GM10248 (cell line): Measurements from ENCODE around the gene LRRTM4.

ENCODE experiments used
- CTCF ChIA-PET: fragments of 300-600 bp; sonication (Branson Sonifier 250); formaldehyde crosslinking; extraction: SDS; loops from one replicate; lab custom pipeline; 2021; ENCODE audit warnings: antibody characterized with exemption; lab: Yijun Ruan, JAX
- POLR2A ChIA-PET: fragments of 350-650 bp; sonication (Branson Sonifier 250); formaldehyde crosslinking; extraction: SDS; loops from one replicate; lab custom pipeline; 2020; ENCODE audit warnings: antibody characterized with exemption; lab: Yijun Ruan, JAX
- DNase-seq: peaks from one replicate; pipeline ENCODE4 v3.0.0; 2012; ENCODE audit errors: extremely low spot score
- TF ChIP-seq, protein P1 (sequence below): IDR thresholded peaks from 2 replicates; pipeline ENCODE4 v1.5.1; 2012; ENCODE audit warnings: mild to moderate bottlenecking, low read depth; ENCODE audit errors: extremely low read depth, missing control alignments, control extremely low read depth

LRRTM4 gene

DNA sequence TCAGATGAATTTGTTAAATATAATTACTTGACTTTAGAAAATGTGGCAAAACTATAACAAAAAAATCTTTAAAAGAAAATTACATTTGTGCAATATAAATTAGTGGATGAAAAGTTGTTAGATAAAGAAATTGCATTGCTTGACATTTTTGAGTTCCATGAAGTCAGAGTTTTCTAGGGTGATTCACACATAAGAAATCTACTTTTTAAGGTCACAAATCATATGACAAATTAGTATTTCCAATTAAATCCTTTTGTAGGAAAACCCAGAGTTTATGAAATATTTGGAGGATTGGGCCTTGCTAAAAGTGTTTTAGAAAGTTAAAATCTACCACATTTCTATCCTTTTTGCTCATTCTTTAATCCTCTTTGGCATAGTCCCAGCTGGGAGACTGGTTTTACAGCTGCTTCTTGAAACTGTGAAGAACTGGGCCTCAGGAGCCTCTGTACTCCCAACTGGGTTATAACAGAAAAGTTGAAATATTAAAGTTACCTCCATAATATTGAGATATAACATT, 289.2 kb downstream of the LRRTM4 start:
- ChIA-PET CTCF (no interaction called here), POLR2A (no interaction called here)
- DNase-seq: no peak
- TF ChIP-seq, protein P1, sequence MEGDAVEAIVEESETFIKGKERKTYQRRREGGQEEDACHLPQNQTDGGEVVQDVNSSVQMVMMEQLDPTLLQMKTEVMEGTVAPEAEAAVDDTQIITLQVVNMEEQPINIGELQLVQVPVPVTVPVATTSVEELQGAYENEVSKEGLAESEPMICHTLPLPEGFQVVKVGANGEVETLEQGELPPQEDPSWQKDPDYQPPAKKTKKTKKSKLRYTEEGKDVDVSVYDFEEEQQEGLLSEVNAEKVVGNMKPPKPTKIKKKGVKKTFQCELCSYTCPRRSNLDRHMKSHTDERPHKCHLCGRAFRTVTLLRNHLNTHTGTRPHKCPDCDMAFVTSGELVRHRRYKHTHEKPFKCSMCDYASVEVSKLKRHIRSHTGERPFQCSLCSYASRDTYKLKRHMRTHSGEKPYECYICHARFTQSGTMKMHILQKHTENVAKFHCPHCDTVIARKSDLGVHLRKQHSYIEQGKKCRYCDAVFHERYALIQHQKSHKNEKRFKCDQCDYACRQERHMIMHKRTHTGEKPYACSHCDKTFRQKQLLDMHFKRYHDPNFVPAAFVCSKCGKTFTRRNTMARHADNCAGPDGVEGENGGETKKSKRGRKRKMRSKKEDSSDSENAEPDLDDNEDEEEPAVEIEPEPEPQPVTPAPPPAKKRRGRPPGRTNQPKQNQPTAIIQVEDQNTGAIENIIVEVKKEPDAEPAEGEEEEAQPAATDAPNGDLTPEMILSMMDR: no peak

DNA sequence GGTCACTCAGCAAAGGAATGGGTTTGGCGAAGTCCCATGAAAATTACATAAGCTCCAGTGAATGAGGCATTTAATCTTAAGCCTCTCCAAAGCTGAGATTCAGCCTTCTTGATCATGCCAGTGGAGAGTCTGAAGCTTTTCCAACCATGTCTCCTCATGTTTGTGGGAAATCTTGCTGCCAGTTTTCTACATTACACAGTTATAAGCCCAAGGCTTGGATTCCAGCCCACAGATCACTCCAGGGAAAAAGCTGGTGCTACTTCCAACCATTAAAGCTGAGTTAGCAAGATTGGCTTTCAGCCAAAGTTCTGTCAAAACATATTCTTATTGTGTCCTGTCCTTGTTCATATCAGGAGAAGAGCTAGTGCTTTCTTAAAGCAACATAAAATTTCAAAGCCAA, 293.8 kb downstream of the LRRTM4 start:
- CTCF ChIA-PET: no interaction called here
- TF ChIP-seq, protein P1: no peak
- POLR2A ChIA-PET: interaction anchor here (0.6 kb wide), 1 partner anchor 29 kb away, joined by 5 read pairs; no protein-coding TSS in a partner anchor
- no peak for DNase-seq

- DNase-seq: no peak
- ChIA-PET POLR2A (no interaction called here), CTCF (interaction anchor here (1.0 kb wide), 1 partner anchor 9 kb away, joined by 3 read pairs; no protein-coding TSS in a partner anchor)
- TF ChIP-seq, protein P1: no peak
Observed at GRCh38 chr2:77210725-77211124, 311.5 kb downstream of the LRRTM4 start.

- TF ChIP-seq, protein P1: no peak
- ChIA-PET CTCF (interaction anchor here (1.3 kb wide), 1 partner anchor 11 kb away, joined by 3 read pairs; no protein-coding TSS in a partner anchor), POLR2A (no interaction called here)
- DNase-seq: no peak
Observed at GRCh38 chr2:77207331-77207730, 314.8 kb downstream of the LRRTM4 start.

- ChIA-PET POLR2A (no interaction called here), CTCF (interaction anchor here (1.0 kb wide), 1 partner anchor 8 kb away, joined by 3 read pairs; no protein-coding TSS in a partner anchor)
- TF ChIP-seq, protein P1: no peak
- DNase-seq: no peak
Observed at GRCh38 chr2:77201755-77202154, 320.4 kb downstream of the LRRTM4 start.

DNA sequence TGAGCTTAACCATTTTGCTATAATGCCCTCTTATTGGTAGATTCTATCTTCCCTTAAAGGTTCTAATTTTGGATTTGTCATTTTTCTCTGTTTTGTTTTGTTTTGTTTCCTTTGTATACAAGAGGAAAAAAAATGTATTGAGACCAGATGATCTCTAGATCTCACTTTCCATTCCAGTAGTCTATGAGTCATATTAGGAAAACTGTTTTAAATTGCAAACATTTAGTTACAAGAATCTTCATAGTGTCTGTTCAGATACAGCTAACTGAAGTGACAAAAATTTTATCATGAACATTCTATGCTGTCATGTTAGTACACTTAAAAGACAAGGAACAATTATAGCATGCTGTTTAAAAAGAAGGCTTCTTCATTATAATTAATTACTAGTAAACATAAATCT, 322.8 kb downstream of the LRRTM4 start:
- TF ChIP-seq, protein P1: no peak
- ChIA-PET POLR2A (no interaction called here), CTCF (no interaction called here)
- DNase-seq: no peak
